Measurements from ENCODE around the gene STARD8. TPM values are rescaled to one million over a fixed set of nuclear protein-coding genes. Genes with fewer than 3 reads are reported as not detected.

The STARD8 gene
- polyA plus RNA-seq, 3 donors = 3.0 to 12.1 (median 11.5) TPM

DNA sequence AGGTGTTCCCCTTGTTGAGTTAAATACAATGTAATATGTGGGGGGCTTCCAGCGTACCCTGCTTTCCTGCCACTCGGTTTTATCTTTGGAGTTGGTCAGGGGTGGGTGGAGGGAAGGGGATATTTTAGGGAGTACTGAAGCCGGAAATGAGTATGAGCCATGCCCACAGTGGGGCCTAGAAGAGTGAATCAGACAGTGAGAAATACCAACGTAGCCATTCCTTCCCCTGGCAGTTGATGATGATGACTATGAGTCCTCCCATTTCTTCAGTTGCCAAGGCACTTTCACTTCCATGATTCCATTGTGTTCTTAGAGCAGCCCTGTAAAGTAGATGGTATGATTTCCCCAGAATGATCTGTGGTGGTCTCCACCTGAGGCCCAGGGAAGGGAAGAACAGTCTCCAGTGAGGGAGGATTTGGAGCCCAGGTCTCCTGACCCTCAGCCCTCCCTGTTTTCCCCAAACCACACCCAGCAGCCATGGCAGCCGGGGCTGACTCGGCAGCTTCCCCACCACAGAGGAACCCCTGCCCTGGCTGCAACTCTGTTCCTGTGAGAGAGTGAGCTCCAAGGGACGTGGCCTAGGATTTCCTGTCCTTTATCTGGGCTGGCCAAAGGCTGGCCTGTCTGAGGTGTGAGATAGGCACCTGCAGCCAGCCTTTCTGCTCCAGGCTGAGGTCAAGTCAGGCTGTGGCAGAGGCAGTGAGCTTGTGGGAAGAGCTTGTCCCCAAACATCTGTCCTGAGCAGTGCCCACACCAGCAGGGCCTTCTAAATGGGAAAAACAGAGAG is 52.7 kb downstream of the STARD8 start:
- H3K27ac ChIP-seq (ENCODE audit: low read depth, low read length) = no peak overlapping the region
- WGBS, 3 donors = 37 to 56% (median 38%) methylated on average over 7 of the region's 7 CpGs

DNA sequence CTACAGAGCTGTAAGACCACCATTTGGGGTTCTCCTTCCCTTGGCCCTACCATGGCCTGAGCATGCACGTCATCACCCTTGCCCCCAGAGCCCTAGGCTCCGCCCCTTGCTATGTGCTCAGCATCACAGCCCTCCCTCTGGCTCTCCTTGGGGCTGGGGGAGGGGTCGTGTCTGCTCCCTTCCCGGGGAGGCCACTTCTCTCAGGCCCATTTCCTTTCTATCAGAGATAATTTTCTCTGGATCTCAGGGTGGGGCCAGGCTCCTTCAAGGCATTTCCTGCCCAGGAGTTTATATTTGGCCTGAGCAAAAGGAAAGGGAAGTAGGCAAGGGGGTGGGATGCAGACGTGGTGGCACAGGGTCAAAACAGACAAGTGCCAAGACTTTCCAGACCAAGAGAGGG is 55.9 kb downstream of the STARD8 start:
- 32 to 52% (median 33%) methylated on average over 4 to 5 of the region's 5 CpGs for WGBS, 3 donors
- no peak overlapping the region for H3K27ac ChIP-seq (ENCODE audit: low read depth, low read length)

DNA sequence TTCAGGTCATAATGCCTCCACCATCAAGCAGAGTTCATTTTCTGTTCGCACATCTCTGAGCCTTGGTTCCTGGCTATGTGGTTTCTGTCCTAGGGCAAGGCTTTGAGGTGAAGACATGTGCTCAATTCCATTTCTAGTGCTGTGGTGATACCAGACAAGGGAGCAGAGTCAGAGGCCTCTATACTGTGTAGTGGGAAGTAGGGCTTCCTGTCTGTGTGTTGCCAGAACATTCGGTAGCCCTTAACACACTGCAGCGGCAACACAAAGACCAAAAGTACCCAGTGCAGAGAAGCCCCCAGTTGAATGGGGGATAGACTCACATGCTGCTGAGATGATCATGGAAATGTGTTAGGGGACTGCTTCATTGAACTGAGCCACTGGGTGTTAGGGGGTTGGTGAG is 56.4 kb downstream of the STARD8 start:
- WGBS, 3 donors = 46 to 70% (median 59%) methylated on average over 3 of the region's 3 CpGs
- no peak overlapping the region for H3K27ac ChIP-seq (ENCODE audit: low read depth, low read length)

DNA sequence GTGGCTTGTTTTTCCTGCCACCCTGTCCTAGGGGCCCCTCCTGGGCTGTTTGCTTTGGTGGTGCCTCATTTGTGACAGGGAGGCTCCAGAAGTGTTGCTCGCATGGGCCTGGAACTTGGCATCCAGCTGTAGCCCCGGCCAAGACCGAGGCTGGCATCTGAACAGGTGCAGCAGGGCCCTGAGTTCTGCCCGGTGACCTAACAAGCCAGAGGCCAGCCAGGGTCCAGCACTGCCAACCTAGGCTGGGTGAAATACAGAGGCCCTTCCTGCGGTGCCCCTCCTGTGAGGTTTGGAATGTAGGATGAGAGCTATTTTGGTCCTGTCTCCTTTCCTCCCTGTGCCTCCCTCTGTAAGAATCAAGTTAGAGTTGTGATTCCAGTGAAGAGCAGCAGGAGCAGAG is 58.5 kb downstream of the STARD8 start:
- H3K27ac ChIP-seq (ENCODE audit: low read depth, low read length) = no peak overlapping the region
- WGBS, 3 donors = 33 to 80% (median 74%) methylated on average over 4 to 5 of the region's 5 CpGs

DNA sequence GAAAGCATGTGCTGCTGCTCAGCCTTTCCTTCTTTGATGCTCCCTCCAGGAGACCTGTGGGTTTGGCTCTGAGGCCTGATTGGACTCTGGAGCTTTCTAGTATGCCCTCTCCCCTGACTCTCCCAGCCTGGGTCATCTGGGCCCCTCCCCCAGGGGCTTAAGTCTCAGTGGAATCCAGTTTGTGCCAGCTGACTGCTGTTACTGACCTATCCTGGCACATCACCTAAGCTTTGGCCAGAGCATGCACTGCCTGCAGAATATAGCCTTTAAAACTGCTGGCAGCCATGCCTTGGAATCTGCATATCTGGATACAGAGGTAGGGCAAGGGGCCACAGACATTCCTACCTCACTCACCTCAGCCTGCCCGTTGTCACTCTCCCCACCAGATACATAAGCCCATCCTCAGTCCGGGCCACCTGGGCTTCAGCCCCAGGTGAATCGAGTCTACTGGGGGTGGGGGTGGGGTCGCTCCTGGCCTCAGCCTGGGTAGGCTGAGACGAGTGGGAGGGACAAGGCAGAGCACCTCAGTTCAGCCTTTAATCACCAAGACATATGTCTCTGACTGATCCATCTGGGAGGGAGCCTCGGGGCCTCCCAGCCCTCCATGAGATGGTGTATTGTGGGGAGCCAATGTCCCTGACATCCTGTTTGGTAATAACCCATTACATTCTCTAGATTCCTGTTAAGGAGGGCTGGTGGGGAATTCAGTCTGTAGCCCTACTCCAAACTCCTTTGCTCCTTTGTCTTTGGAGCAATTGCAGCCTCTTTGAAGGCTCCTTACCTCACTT is 61.2 kb downstream of the STARD8 start:
- WGBS, 3 donors = 44 to 66% (median 49%) methylated on average over 6 of the region's 6 CpGs
- H3K27ac ChIP-seq (ENCODE audit: low read depth, low read length) = no peak overlapping the region

DNA sequence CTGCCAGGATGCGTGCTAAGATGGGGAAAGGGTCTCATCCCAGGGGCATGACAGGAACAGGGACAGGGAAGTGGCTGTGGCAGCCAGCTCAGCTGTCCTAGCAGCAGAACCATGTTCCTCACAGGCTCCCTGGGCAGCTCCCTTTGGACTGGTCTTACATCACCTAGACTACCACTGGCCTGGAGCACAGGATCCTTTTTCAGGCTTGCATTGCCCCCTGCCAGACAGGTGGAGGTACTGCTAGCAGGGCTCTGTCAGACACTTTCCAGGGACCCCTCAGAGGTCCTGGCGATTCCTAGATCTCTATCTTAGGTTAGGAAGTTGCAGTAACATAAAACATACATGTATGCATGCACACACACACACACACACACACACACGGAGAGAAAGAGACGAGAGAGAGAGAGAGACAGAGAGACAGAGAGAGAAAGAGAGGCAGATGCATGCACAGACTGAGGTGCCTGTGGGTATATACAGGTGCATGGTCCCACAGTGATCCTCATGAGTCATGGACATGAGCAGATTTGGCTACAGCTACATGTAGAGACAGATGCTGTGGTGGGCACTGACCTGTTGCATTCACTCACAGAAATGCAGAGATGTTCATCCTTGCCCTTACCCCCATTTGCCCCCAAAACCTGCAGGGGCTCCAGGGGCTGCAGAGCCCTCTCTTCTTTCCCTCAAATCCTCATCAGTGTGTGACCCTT is 63.6 kb downstream of the STARD8 start:
- WGBS, 3 donors = 37 to 77% (median 52%) methylated on average over 3 to 4 of the region's 4 CpGs
- no peak overlapping the region for H3K27ac ChIP-seq (ENCODE audit: low read depth, low read length)

DNA sequence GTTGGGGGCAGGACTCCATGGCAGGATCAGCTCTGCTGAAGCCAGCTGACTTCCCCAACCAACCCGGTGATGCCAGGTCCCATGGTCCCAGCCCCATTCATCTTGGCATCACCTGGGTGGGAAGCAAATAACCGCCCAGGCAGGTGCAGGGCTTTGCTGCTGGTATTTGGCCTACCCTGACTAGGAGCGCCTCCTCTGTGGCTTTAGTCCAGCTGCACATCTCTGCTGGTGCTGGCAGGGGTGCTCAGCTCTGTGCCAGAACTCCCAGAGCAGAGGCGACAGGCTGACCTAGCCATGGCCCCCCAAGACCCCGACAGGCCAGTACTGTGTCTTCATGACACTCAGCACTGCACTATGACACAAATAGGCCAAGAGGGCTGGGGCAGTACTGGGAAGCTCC is 64.4 kb downstream of the STARD8 start:
- no peak overlapping the region for H3K27ac ChIP-seq (ENCODE audit: low read depth, low read length)
- 54 to 73% (median 56%) methylated on average over 4 to 5 of the region's 5 CpGs for WGBS, 3 donors

DNA sequence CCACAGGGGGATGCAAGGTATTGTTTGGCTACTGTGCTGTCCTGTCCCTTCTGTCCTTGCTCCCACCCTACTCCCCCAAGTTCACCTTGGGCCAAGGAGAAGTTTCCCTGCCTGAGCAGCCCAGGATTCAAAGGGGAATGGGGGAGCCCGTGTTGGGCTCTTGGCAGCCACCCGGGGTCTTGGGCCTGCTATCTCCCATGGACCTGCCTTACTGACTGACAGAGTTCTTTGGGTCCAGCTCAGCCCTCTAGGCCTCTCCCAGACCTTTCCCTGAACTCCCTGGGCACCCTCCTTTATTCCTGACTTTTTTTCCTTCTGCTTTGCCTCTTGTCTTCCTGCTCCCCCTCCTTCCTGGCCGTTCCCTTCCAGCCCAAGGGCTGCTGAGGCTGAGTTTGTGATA is 67.4 kb downstream of the STARD8 start:
- WGBS, 3 donors = 72 to 90% (median 81%) methylated on average over 3 of the region's 3 CpGs
- H3K27ac ChIP-seq (ENCODE audit: low read depth, low read length) = no peak overlapping the region

DNA sequence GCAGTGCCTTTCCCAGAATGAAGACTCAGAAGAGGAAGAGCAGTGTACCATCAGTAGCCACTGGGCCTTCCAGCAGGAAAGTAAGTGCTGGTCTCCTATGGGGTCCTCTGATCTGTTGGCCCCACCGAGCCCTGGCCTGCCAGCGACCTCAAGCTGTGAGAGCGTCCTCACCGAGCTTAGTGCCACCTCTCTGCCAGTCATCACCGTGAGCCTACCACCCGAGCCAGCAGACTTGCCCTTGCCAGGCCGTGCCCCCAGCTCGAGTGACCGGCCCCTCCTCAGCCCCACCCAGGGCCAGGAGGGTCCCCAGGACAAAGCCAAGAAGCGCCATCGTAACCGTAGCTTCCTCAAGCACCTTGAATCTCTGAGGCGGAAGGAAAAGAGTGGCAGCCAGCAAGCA is 69.7 kb downstream of the STARD8 start:
- 85 to 94% (median 90%) methylated on average over 11 to 13 of the region's 13 CpGs for WGBS, 3 donors
- no peak overlapping the region for H3K27ac ChIP-seq (ENCODE audit: low read depth, low read length)

DNA sequence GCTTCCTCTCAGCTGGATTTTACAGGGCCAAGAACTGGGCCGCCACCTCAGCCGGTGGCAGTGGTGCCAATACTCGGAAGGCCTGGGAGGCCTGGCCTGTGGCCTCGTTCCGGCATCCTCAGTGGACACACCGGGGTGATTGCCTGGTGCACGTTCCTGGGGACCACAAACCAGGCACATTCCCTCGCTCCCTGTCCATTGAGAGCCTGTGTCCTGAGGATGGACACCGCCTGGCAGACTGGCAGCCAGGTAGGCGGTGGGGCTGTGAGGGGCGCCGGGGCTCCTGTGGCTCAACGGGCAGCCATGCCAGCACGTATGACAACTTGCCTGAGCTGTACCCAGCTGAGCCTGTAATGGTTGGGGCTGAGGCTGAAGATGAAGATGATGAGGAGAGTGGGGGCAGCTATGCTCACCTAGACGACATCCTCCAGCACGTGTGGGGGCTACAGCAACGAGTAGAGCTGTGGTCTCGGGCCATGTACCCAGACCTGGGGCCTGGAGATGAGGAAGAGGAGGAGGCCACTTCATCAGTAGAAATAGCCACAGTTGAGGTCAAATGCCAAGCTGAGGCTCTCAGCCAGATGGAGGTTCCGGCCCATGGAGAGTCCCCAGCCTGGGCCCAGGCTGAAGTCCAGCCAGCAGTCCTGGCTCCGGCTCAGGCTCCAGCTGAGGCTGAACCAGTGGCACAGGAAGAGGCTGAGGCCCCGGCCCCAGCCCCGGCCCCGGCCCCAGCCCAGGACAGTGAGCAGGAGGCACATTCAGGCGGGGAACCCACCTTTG is 70.4 kb downstream of the STARD8 start:
- H3K27ac ChIP-seq (ENCODE audit: low read depth, low read length) = no peak overlapping the region
- WGBS, 3 donors = 81 to 92% (median 92%) methylated on average over 14 to 24 of the region's 24 CpGs

DNA sequence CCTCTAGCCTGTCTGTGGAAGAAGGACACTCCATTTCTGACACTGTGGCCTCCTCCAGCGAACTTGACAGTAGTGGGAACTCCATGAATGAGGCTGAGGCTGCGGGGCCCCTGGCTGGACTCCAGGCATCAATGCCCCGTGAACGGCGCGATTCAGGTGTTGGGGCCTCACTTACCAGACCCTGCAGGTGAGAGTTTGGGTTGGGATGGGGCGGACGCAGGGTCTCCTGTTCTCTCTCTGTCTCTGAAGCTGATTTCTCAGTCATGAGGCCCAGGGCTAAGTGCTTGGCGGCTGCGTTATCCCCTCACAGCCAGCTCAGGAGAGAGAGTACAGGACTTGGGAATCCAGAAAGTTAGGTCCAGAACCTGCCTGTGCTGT is 71.0 kb downstream of the STARD8 start:
- no peak overlapping the region for H3K27ac ChIP-seq (ENCODE audit: low read depth, low read length)
- WGBS, 3 donors = 86 to 97% (median 95%) methylated on average over 9 to 10 of the region's 10 CpGs

DNA sequence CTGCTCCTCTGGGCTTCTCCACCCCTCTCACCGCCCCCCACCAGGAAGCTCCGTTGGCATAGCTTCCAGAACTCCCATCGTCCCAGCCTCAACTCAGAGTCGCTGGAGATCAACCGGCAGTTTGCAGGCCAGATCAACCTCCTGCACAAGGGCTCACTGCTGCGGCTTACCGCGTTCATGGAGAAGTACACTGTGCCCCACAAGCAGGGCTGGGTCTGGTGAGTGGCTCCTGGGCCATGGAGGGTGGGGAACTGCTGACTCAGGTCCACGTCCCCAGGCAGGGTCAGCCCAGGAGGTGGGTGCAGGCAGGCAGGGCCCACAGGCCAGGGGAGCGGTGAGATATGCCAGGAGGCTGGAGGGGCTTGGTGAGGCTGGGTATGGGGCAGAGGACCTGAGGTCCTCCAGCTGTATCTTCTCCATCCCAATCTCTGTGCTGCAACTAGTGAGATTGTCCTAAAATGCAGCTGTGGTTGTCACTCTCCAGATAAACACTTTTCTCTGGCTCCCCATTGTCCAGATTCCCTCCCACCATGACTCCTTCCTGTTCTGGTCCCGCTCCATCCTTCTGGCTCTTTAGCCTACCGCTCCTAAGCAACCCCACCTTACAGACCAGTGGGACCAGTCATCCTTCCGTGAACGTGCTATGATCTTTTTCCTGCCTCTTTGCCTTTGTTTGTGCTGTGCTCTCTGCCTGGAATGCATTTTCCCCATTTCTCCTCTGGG is 71.9 kb downstream of the STARD8 start:
- WGBS, 3 donors = 76 to 90% (median 86%) methylated on average over 11 to 14 of the region's 14 CpGs
- H3K27ac ChIP-seq (ENCODE audit: low read depth, low read length) = no peak overlapping the region

DNA sequence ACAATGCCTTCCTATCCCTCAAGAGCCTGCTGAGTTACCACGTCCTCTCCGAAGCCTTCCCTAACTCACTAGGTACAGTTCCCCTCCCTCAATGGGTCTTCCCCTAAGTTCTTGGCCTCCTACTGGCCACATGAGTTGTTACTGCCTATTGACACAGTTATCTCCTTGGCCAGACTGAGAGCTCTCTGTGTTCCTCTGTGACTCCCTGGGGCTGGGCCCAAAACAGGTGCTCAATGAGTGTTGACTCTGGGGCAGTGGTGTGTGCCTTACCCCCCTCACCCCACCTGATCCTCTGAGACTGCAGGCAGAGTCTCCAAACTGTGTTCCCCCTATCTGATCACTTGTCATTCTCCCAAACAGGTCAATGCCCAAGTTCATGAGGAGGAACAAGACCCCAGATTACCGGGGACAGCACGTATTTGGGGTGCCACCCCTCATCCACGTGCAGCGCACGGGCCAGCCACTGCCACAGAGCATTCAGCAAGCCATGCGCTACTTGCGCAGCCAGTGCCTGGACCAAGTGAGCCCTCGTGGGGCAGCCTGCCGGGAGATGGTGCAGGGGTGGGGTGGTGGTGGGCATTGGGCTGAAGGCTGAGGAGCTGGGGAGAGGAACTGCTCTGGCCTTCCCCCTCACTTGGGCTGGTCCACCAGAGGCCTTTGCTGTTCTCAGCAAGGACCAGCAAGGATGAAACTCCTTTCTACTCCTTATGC is 72.6 kb downstream of the STARD8 start:
- no peak overlapping the region for H3K27ac ChIP-seq (ENCODE audit: low read depth, low read length)
- 83 to 94% (median 92%) methylated on average over 10 to 11 of the region's 11 CpGs for WGBS, 3 donors

DNA sequence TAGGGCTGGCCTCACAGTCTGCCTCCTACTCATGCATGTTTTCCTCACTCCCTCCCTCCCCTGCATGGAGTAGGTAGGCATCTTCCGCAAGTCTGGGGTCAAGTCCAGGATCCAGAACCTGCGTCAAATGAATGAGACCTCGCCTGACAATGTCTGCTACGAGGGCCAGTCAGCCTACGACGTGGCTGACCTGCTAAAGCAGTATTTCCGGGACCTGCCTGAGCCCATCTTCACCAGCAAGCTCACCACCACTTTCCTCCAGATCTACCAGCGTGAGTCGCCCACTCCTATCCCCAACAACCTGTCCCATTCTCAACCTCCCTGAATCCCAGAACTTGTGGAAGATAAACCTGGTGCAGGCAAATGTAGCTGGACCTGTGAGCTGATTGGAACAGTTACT is 73.4 kb downstream of the STARD8 start:
- no peak overlapping the region for H3K27ac ChIP-seq (ENCODE audit: low read depth, low read length)
- WGBS, 3 donors = 84 to 99% (median 95%) methylated on average over 9 of the region's 9 CpGs

DNA sequence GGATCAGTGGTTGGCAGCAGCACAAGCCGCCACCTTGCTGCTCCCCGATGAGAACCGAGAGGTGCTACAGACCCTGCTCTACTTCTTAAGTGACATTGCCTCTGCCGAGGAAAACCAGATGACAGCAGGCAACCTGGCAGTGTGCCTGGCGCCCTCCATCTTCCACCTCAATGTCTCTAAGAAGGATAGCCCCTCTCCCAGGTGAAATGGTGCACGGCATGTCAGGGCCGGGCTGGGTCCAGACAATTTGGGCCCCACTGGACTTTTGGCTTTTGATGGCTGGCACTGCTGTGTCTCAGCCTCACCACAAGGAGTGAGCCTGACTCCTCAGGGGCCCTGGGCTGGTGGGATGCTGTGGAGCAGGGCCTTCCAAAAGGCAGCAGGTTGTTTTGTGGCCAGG is 74.1 kb downstream of the STARD8 start:
- no peak overlapping the region for H3K27ac ChIP-seq (ENCODE audit: low read depth, low read length)
- WGBS, 3 donors = 78 to 87% (median 85%) methylated on average over 7 of the region's 7 CpGs

DNA sequence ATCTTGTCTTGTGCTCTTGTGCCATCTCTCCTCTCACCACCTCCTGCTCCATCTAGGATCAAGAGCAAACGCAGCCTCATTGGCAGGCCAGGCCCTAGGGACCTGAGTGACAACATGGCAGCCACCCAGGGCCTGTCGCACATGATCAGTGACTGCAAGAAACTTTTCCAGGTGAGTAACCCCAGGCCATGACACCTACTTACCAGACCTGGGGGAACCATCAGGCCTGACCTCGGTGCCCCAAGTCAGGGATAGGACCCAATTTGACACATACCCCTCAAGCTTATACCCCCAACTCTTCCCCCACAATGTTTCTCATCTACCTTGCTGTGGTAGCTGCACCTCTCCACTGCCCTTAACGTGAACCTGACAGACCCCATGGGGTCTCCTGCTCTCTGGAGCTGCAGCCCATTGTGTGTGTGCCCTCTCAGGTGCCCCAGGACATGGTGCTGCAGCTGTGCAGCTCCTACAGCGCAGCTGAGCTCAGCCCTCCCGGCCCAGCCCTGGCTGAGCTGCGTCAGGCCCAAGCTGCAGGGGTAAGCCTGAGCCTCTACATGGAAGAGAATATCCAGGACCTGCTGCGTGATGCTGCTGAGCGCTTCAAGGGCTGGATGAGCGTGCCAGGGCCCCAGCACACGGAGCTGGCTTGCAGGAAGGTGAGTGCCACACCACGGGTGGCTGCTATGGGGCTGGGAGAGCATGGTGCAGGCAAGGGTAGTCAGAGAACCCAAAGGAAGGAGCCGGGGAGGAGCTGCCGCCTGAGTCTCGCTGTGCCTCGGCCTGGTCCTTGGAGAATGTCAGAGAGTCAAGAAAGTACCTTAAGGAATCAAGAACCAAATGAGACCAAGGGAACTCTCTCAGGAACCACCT is 74.8 kb downstream of the STARD8 start:
- WGBS, 3 donors = 79 to 93% (median 89%) methylated on average over 15 to 16 of the region's 16 CpGs
- H3K27ac ChIP-seq (ENCODE audit: low read depth, low read length) = no peak overlapping the region
